Activated CD8-positive, alpha-beta memory T cell treated with anti-CD3 and anti-CD28 coated beads for 24 hours (primary cell): ENCODE data around the gene GIT2.

Experiments
- DNase-seq: peaks from one replicate; pipeline ENCODE4 v3.0.0-alpha.2; 2020

GIT2 gene

GRCh38 chr12:110005319-110005973, 9.3 kb upstream of the GIT2 start:
- DNase-seq, result peak; percentile 26

- DNase-seq, result peak; percentile 9
Observed at GRCh38 chr12:110004598-110004997, 8.4 kb upstream of the GIT2 start.

- DNase-seq, result peak; percentile 53
Observed at GRCh38 chr12:110002676-110003515, 6.7 kb upstream of the GIT2 start.

- peak; percentile 15 for DNase-seq
Observed at GRCh38 chr12:110001596-110001995, 5.4 kb upstream of the GIT2 start.

- no peak for DNase-seq
Observed at GRCh38 chr12:109999983-110000505, 3.9 kb upstream of the GIT2 start.

GRCh38 chr12:109999649-109999971, 3.4 kb upstream of the GIT2 start:
- DNase-seq, result no peak

GRCh38 chr12:109998904-109999648, 2.9 kb upstream of the GIT2 start, which contains the start of gene ANKRD13A:
Gene ANKRD13A (plus strand): TSS chr12:109999430. CDS start chr12:109999689, 259 bp downstream.
- DNase-seq, result peak; percentile 95

GRCh38 chr12:109998241-109998903, 2.2 kb upstream of the GIT2 start:
- DNase-seq, result peak; percentile 43

- DNase-seq, result no peak
Observed at GRCh38 chr12:109997393-109997792, 1.2 kb upstream of the GIT2 start.

GRCh38 chr12:109996483-109996853, 300 bp upstream of the GIT2 start:
- no peak for DNase-seq

GRCh38 chr12:109995361-109995685, 845 bp downstream of the GIT2 start:
- DNase-seq, result no peak

- DNase-seq, result peak; percentile 53
Observed at GRCh38 chr12:109994401-109995175, 1.6 kb downstream of the GIT2 start.

GRCh38 chr12:109993091-109993490, 3.1 kb downstream of the GIT2 start:
- no peak for DNase-seq

- peak; percentile 33 for DNase-seq
Observed at GRCh38 chr12:109991586-109991985, 4.6 kb downstream of the GIT2 start.

- DNase-seq, result peak; percentile 35
Observed at GRCh38 chr12:109989380-109989779, 6.8 kb downstream of the GIT2 start.

GRCh38 chr12:109988903-109989302, 7.3 kb downstream of the GIT2 start:
- peak; percentile 17 for DNase-seq

- peak; percentile 33 for DNase-seq
Observed at GRCh38 chr12:109988274-109988673, 7.9 kb downstream of the GIT2 start.

GRCh38 chr12:109987615-109988014, 8.6 kb downstream of the GIT2 start:
- no peak for DNase-seq

GRCh38 chr12:109986236-109986635, 9.9 kb downstream of the GIT2 start:
- peak; percentile 32 for DNase-seq

- DNase-seq, result no peak
Observed at GRCh38 chr12:109983432-109984142, 12.6 kb downstream of the GIT2 start.

- no peak for DNase-seq
Observed at GRCh38 chr12:109982210-109982609, 14.0 kb downstream of the GIT2 start.

- no peak for DNase-seq
Observed at GRCh38 chr12:109981311-109981710, 14.9 kb downstream of the GIT2 start.
